ENCODE results near the gene DELE1. TPM values are rescaled to one million over a fixed set of nuclear protein-coding genes. Genes with fewer than 3 reads are reported as not detected.
A peak's percentile ranks its signal among the peaks of the same experiment; 100 is the strongest.

Gene DELE1
- total RNA-seq, 2 experiments from 2014 or later, result 60.0 to 61.1 TPM

GRCh38 chr5:141968914-141969608 is 45.4 kb downstream of the DELE1 start, which contains the start of gene RNF14:
TSS of gene RNF14 (plus strand) at chr5:141969105. CDS start at chr5:141973589, 4,484 bp downstream.
- H3K4me3 ChIP-seq (ENCODE audit: low read length), result peak within 1 kb of the TSS; percentile 76
- peaks cover 11% of the 10 kb centered on the region for H3K36me3 ChIP-seq (ENCODE audit: insufficient read depth, low read length)
- no peaks in the 10 kb centered on the region for H3K27me3 ChIP-seq (ENCODE audit: control insufficient read depth in 1 of 2, insufficient read depth in 2 of 2, low read length in 2 of 2)
- ChIA-PET CTCF (interaction anchor here (0.6 to 4.7 kb wide), 32 partner anchors 9 to 744 kb away, joined by 3 to 69 read pairs (median 4); partner anchors contain the start of genes DELE1, GNPDA1, HDAC3 and RELL2), POLR2A (interaction anchor here (0.7 to 4.6 kb wide), 39 partner anchors 8 to 801 kb away, joined by 3 to 78 read pairs (median 6); partner anchors contain the start of genes ARAP3, ARHGAP26, DELE1 and FCHSD1)
- Mint-ChIP-seq H3K9me3 (no peaks in the 10 kb centered on the region), H3K4me1 (ENCODE audit: low read depth) (peaks cover 41% of the 10 kb centered on the region), H3K27me3 (no peaks in the 10 kb centered on the region), H3K4me3 (peak within 1 kb of the TSS; percentile 98), H3K36me3 (ENCODE audit: low read depth) (peaks cover 27% of the 10 kb centered on the region), H3K27ac (peak within 1 kb of the TSS; percentile 99)
- peaks cover 15% of the 10 kb centered on the region for H3K4me1 ChIP-seq (ENCODE audit: insufficient read depth, low read length)
- intact Hi-C loops (cut with DNase I, micrococcal nuclease), result loop anchor here in 1 of 2 experiments (2.0 kb wide), 1 partner anchor 44 kb away; no protein-coding TSS in a partner anchor
- ATAC-seq (ENCODE audit: poor library complexity) (peak; percentile 95), DNase-seq (peak; percentile 86 to 97 (median 90))
- TF ChIP-seq CTCF (IDR thresholded peaks at IDR 0.05), result peak; percentile 97
- H3K27ac ChIP-seq (ENCODE audit: low read depth in 1 of 2, low read length in 2 of 2), result peak within 1 kb of the TSS; percentile 90 to 95
- H3K9me3 ChIP-seq (ENCODE audit: control insufficient read depth in 1 of 2, insufficient read depth in 1 of 2, low read length in 2 of 2), result no peaks in the 10 kb centered on the region

GRCh38 chr5:141969783-141970771 is 46.4 kb downstream of the DELE1 start:
- Histone ChIP-seq H3K36me3 (ENCODE audit: insufficient read depth, low read length) (peaks cover 21% of the 10 kb centered on the region), H3K27ac (ENCODE audit: low read depth in 1 of 2, low read length in 2 of 2) (peak overlapping the region; percentile 90 to 95), H3K9me3 (ENCODE audit: control insufficient read depth in 1 of 2, insufficient read depth in 1 of 2, low read length in 2 of 2) (no peaks in the 10 kb centered on the region), H3K27me3 (ENCODE audit: control insufficient read depth in 1 of 2, insufficient read depth in 2 of 2, low read length in 2 of 2) (no peaks in the 10 kb centered on the region), H3K4me1 (ENCODE audit: insufficient read depth, low read length) (peaks cover 15% of the 10 kb centered on the region), H3K4me3 (ENCODE audit: low read length) (peak overlapping the region; percentile 76)
- POLR2A ChIA-PET, result interaction anchor here (0.7 to 4.6 kb wide), 31 partner anchors 8 to 800 kb away, joined by 3 to 78 read pairs (median 9); partner anchors contain the start of genes ARAP3, ARHGAP26, DELE1 and FCHSD1
- DNase-seq (peak in 2 of 14 experiments; percentile 40 to 42), ATAC-seq (ENCODE audit: poor library complexity) (no peak)
- Mint-ChIP-seq H3K4me1 (ENCODE audit: low read depth) (peaks cover 52% of the 10 kb centered on the region), H3K4me3 (peak overlapping the region; percentile 98), H3K27ac (peak overlapping the region; percentile 99), H3K9me3 (no peaks in the 10 kb centered on the region), H3K27me3 (no peaks in the 10 kb centered on the region), H3K36me3 (ENCODE audit: low read depth) (peaks cover 37% of the 10 kb centered on the region)
- no peak for TF ChIP-seq CTCF (IDR thresholded peaks at IDR 0.05)
- intact Hi-C loops (cut with DNase I, micrococcal nuclease), result loop anchor here (2.0 to 5.0 kb wide), 2 partner anchors 42 to 45 kb away; partner anchors contain the start of gene GNPDA1 (in 1 of the 2)
- CTCF ChIA-PET, result interaction anchor here (0.8 to 4.7 kb wide), 19 partner anchors 8 to 743 kb away, joined by 3 to 69 read pairs (median 4); partner anchors contain the start of genes DELE1 and GNPDA1

Measured in CD4-positive, alpha-beta T cell (primary cell).